Hepatic stellate cell (primary cell): ENCODE results near the gene ARHGAP22.
A peak's percentile ranks its signal among the peaks of the same experiment; 100 is the strongest.
"Not testable (repeated sequence)": the region's sequence is repeated elsewhere in the genome, so short reads cannot be mapped to it uniquely, and the experiment has no call there.

Experiments
- DNase-seq: peaks from one replicate; pipeline ENCODE4 v3.0.0; 2011; ENCODE audit warnings: low spot score

ARHGAP22 gene

GRCh38 chr10:48450233-48450740 is 154.6 kb downstream of the ARHGAP22 start:
- DNase-seq = peak; percentile 0

DNA sequence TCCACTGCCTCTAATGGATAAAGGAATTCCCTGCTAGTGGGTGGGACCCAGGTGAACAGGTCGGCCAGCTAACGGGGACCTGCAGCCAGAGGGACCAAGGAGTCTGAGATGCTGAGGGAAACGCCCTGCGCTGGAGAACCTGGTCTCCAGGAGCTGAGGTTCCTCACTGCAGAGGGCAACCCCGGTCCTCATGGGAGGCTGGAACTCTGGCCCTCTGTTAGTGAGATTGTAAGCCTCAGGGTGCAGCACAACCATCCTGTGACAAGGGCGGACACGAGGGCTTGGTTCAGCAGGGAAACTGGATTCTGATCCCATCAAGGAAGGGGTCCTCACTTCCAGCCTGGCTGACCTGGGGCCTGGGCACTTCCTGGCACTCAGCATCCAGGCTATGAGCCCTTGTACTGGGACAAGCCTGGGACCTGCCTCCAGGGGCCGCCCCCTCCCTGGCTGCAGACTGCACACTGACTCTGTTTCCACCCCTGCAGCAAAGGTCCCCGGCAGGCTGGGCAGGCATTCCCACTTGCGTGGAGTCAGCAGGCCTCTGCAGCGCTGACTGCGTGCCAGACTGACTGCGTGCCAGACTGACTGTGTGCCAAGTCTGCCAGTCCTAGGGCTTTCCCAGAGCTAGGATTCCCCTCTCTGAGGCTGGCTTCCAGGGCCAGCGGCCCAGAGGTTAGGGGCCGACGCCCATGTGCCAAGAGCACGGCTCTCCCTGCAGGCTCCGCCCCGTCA is 155.2 kb downstream of the ARHGAP22 start:
- DNase-seq = peak; percentile 5

GRCh38 chr10:48448796-48449195 is 156.1 kb downstream of the ARHGAP22 start:
- DNase-seq = peak; percentile 89

DNA sequence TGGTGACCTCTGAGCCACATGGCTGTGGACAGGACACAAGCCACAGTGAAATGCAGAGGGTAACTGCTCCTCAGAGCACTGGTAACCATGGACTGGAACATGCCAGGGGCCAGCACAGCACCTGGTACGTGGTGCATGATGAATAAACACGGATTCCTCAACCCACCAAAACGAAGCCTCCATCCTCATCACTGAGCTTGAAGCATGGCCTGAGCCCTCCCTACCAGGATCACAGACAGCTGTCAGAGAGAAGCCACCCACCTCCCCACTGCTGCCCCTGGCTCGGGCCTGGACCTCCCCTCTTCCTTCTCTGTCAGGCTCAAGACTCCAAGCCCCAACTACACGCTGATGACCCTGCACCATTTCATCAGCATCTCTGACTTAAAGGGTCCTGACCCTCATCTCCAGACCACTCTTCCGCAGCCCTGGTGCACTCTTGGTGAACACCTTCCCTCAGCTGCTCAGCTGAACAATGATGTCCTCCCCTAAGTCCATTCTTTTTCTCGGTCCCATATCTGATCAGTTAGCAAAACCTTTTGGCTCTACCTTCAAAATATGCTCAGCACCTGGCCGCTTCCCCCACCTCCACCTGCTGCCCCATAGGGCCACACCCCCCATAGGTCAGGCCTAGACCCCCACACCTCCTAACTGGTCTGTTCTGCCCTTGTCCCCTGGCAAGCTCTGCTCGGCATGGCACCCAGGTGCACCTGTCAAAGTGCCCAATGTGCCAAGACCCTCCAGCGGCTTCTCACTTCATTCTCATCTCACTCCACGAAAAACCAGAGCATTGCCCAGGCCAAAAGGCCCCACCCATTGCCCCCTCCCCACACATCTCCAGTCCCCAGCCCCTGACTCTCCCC is 157.3 kb downstream of the ARHGAP22 start:
- peak; percentile 2 for DNase-seq

GRCh38 chr10:48446785-48447184 is 158.1 kb downstream of the ARHGAP22 start:
- peak; percentile 4 for DNase-seq

DNA sequence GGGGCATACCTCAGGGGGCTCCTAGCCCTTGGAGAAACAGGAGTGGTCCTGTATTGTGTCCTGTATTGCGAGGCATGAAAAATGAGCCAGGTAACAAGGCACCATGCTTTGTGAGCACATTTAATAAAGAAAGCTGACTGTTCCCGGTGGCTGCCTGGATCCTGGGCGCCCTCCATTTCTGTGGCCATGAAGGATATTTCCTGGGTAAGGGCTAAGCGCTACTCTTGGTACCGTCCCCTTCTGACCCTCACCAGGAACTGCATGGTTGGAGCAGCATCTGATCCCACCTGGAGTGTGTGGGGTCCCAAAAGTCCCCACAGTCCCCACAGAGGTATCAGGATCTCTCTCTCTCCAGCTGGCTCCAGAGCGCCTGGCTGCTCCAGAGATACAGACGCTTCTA is 158.9 kb downstream of the ARHGAP22 start:
- peak; percentile 1 for DNase-seq

GRCh38 chr10:48444861-48445841 is 159.7 kb downstream of the ARHGAP22 start:
- DNase-seq = peak; percentile 14

GRCh38 chr10:48444266-48444665 is 160.6 kb downstream of the ARHGAP22 start:
- peak; percentile 47 for DNase-seq

GRCh38 chr10:48442809-48443177 is 162.1 kb downstream of the ARHGAP22 start:
- DNase-seq = no peak

- DNase-seq = peak; percentile 1
Observed at GRCh38 chr10:48442090-48442808, 162.6 kb downstream of the ARHGAP22 start.

- no peak for DNase-seq
Observed at GRCh38 chr10:48440771-48441170, 164.1 kb downstream of the ARHGAP22 start.

- peak; percentile 17 for DNase-seq
Observed at GRCh38 chr10:48439581-48440041, 165.3 kb downstream of the ARHGAP22 start.

- DNase-seq = peak; percentile 81
Observed at GRCh38 chr10:48439031-48439430, 165.8 kb downstream of the ARHGAP22 start.

DNA sequence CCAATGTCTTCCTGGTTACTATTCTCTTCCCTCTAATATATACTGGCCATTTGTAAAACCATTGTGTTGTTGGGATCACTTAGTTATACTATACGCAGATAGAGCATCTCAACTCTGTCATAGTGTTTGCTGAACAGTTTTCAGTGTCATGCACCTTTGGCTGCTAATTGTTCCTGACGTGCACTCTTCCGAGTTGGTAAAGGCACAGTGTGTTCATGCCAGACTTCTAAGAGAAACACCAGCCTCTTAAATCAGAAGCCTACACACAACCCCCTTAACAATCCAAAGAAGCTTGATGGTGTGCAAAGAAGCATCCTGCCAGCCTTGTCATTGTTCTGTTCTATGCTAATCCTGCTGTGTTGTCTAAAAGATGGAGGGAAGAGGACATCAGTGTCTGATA is 167.3 kb downstream of the ARHGAP22 start:
- DNase-seq = no peak

GRCh38 chr10:48431871-48432270 is 173.0 kb downstream of the ARHGAP22 start:
- no peak for DNase-seq

GRCh38 chr10:48430402-48430993 is 174.4 kb downstream of the ARHGAP22 start:
- DNase-seq = no peak

DNA sequence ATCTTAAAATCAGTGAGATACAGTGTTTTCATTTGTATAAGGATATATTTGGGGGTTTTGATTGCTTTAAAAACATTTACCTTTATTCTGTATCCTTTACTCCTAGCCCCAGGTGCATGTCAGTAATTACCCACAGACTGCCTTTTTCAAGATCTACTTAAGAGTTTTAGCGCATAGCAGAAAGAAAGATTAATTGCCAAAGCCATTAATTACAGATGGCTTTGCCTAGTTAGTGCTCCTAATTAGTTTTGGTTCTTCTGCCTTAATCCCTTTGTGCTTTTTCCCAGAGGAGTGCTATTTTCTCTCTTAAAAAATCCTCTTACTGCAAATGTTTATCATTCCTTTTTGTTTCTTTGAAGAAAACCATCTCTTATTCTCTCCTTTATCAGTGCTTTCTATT is 175.6 kb downstream of the ARHGAP22 start:
- DNase-seq = no peak

- DNase-seq = no peak
Observed at GRCh38 chr10:48428896-48429295, 176.0 kb downstream of the ARHGAP22 start.

- no peak for DNase-seq
Observed at GRCh38 chr10:48423884-48424283, 181.0 kb downstream of the ARHGAP22 start.

DNA sequence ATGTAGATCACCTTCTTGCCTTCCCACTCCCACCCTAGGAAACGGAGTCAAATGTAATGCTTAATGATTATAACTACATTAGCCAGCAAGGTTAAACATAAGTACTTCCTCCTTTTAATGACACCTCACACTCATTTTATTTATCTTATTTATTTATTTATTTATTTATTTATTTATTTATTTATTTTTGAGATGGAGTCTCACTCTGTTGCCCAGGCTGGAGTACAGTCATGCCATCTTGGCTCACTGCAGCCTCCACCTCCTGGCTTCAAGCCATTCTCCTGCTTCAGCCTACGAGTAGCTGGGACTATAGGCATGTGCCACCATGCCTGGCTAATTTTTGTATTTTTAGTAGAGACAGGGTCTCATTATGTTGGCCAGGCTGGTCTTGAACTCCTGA is 183.0 kb downstream of the ARHGAP22 start:
- not testable (repeated sequence) for DNase-seq

GRCh38 chr10:48419714-48420113 is 185.2 kb downstream of the ARHGAP22 start:
- DNase-seq = no peak
